Liver (tissue), 9 donors: Measurements from ENCODE around the gene GALNT10. TPM values are rescaled to one million over a fixed set of nuclear protein-coding genes. Genes with fewer than 3 reads are reported as not detected.

Experiments
- DNase-seq: peaks from one replicate; pipeline ENCODE4 v3.0.0-alpha.2; 2017; ENCODE audit warnings: low spot score
- H3K27ac ChIP-seq, 2 donors: one replicate each; pipeline ENCODE4 v1.7.0; 2013; ENCODE audit warnings: inconsistent platforms in 2 of 2, low read length in 2 of 2, control low read depth in 1 of 2, low read depth in 1 of 2, mild to moderate bottlenecking in 1 of 2
- H3K27me3 ChIP-seq, 4 donors: one replicate each; pipeline versions ENCODE4 v1.6.1 to v1.7.0; 2013; ENCODE audit warnings: low read length in 3 of 4, inconsistent platforms in 1 of 4, mild to moderate bottlenecking in 1 of 4, moderate library complexity in 1 of 4; ENCODE audit not compliant: control insufficient read depth in 4 of 4, insufficient read depth in 4 of 4
- H3K36me3 ChIP-seq, 4 donors: one replicate each; pipeline versions ENCODE4 v1.6.1 to v1.7.0; 2013; ENCODE audit warnings: low read length in 3 of 4, mild to moderate bottlenecking in 3 of 4, low read depth in 1 of 4, moderate library complexity in 1 of 4; ENCODE audit not compliant: control insufficient read depth in 4 of 4, insufficient read depth in 3 of 4
- H3K4me1 ChIP-seq, 4 donors: one replicate each; pipeline versions ENCODE4 v1.6.1 to v1.7.0; 2013; ENCODE audit warnings: low read length in 3 of 4, mild to moderate bottlenecking in 3 of 4, moderate library complexity in 1 of 4; ENCODE audit not compliant: control insufficient read depth in 4 of 4, insufficient read depth in 4 of 4
- H3K4me3 ChIP-seq, 3 donors: one replicate each; pipeline versions ENCODE4 v1.6.1 to v1.7.0; 2013; ENCODE audit warnings: low read length in 3 of 3, control low read depth in 1 of 3, low read depth in 1 of 3, mild to moderate bottlenecking in 1 of 3
- H3K9ac ChIP-seq, 2 donors: one replicate each; pipeline ENCODE4 v1.7.0; 2013; ENCODE audit warnings: low read length in 2 of 2, mild to moderate bottlenecking in 2 of 2, moderate library complexity in 2 of 2, control low read depth in 1 of 2, low read depth in 1 of 2
- H3K9me3 ChIP-seq, 4 donors: one replicate each; pipeline versions ENCODE4 v1.6.1 to v1.7.0; 2013; ENCODE audit warnings: low read length in 3 of 4; ENCODE audit not compliant: control insufficient read depth in 4 of 4
- ATF3 ChIP-seq: IDR thresholded peaks from 2 replicates; pipeline ENCODE4 v1.6.1; 2016; ENCODE audit warnings: antibody characterized with exemption
- CTCF ChIP-seq: fragments of 150-350 bp; IDR thresholded peaks from 2 replicates; pipeline ENCODE4 v1.5.1; 2017; ENCODE audit warnings: improper control_type of control experiment, low read depth, low read length; ENCODE audit not compliant: missing input control
- EGR1 ChIP-seq, 2 donors: IDR thresholded peaks; 2 replicates each; pipeline ENCODE4 v1.6.1; 2016 to 2018; ENCODE audit warnings: antibody characterized with exemption in 2 of 2, low read depth in 2 of 2
- FOXA1 ChIP-seq: IDR thresholded peaks from 2 replicates; pipeline ENCODE4 v1.6.1; 2016; ENCODE audit warnings: antibody characterized with exemption
- FOXA2 ChIP-seq: IDR thresholded peaks from 2 replicates; pipeline ENCODE4 v1.6.1; 2016; ENCODE audit warnings: antibody characterized with exemption
- GABPA ChIP-seq, 2 donors: IDR thresholded peaks in 1 of 2; conservative IDR thresholded peaks in 1 of 2; 2 replicates each; pipeline ENCODE4 v1.6.1; 2016; ENCODE audit warnings: antibody characterized with exemption in 2 of 2, mild to moderate bottlenecking in 1 of 2, moderate library complexity in 1 of 2
- HNF4G ChIP-seq: IDR thresholded peaks from 2 replicates; pipeline ENCODE4 v1.6.1; 2016; ENCODE audit warnings: antibody characterized with exemption
- JUND ChIP-seq, 2 donors: IDR thresholded peaks; 2 replicates each; pipeline ENCODE4 v1.6.1; 2016; ENCODE audit warnings: antibody characterized with exemption in 2 of 2
- MAX ChIP-seq: IDR thresholded peaks from 2 replicates; pipeline ENCODE4 v1.6.1; 2016; ENCODE audit warnings: antibody characterized with exemption
- NR2F2 ChIP-seq: IDR thresholded peaks from 2 replicates; pipeline ENCODE4 v1.6.1; 2016; ENCODE audit warnings: antibody characterized with exemption
- REST ChIP-seq: IDR thresholded peaks from 2 replicates; pipeline ENCODE4 v1.6.1; 2016; ENCODE audit warnings: antibody characterized with exemption, mild to moderate bottlenecking
- RXRA ChIP-seq, 2 donors: IDR thresholded peaks; 2 replicates each; pipeline ENCODE4 v1.6.1; 2017 to 2018; ENCODE audit warnings: antibody characterized with exemption in 2 of 2, mild to moderate bottlenecking in 1 of 2
- SP1 ChIP-seq: IDR thresholded peaks from 2 replicates; pipeline ENCODE4 v1.6.1; 2018; ENCODE audit warnings: antibody characterized with exemption, mild to moderate bottlenecking
- YY1 ChIP-seq: IDR thresholded peaks from 2 replicates; pipeline ENCODE4 v1.6.1; 2016; ENCODE audit warnings: antibody characterized with exemption, mild to moderate bottlenecking
- ZBTB33 ChIP-seq: IDR thresholded peaks from 2 replicates; pipeline ENCODE4 v1.6.1; 2016; ENCODE audit warnings: antibody characterized with exemption
- WGBS: extraction: QIAGEN DNeasy Blood & Tissue Kit; methylation state at CpG from one replicate; pipeline ENCODE4 v1.1.7; 2013; 5-methylcytosine and 5-hydroxymethylcytosine counted together
- polyA plus RNA-seq, 2 donors: library from polyadenylated mRNA; stranded (reverse) in 1 of 2; unstranded in 1 of 2; fragments of 200-250 nt in 1 of 2; fragments of >200 nt in 1 of 2; fragmentation: Nextera tagmentation in 1 of 2; extraction: Ambion mirVana in 1 of 2; gene quantifications; one replicate each; pipeline versions ENCODE4 v1.2.1 to v1.2.3, GENCODE V29; 2013 to 2015
- total RNA-seq, 2 donors: library from RNA; depleted of rRNA; stranded (reverse); fragments of >200 nt; gene quantifications; one replicate each; pipeline ENCODE4 v1.2.3, GENCODE V29; 2014
- donor health status: healthy.
- donor health status: healthy.
- donor health status: healthy.
- donor health status: healthy.
- donor health status: healthy.

The GALNT10 gene
- total and polyA plus RNA-seq, 4 donors: 1.1 to 17.8 (median 5.3) TPM

- 87% methylated on average over 5 of the region's 5 CpGs for WGBS
- TF ChIP-seq MAX: no peak
- TF ChIP-seq RXRA (IDR thresholded peaks at IDR 0.05): no peak
- TF ChIP-seq NR2F2: peak; percentile 46
- TF ChIP-seq FOXA2: no peak
- no peak for TF ChIP-seq REST
- no peak for TF ChIP-seq HNF4G
- TF ChIP-seq ATF3: no peak
- no peak for TF ChIP-seq CTCF
- no peak overlapping the region for H3K9ac ChIP-seq
Measured at GRCh38 chr5:154264549-154265196, 74.1 kb downstream of the GALNT10 start.

GRCh38 chr5:154265197-154265773, 74.8 kb downstream of the GALNT10 start:
- Histone ChIP-seq H3K4me3 (no peak overlapping the region), H3K9me3 (no peaks in the 10 kb centered on the region), H3K36me3 (no peaks in the 10 kb centered on the region), H3K27me3 (no peaks in the 10 kb centered on the region), H3K27ac (no peak overlapping the region), H3K4me1 (no peaks in the 10 kb centered on the region), H3K9ac (no peak overlapping the region)
- DNase-seq: no peak
- WGBS: 98% methylated on average over 2 of the region's 2 CpGs
- no peak for TF ChIP-seq JUND (IDR thresholded peaks at IDR 0.05)
- no peak for TF ChIP-seq HNF4G
- no peak for TF ChIP-seq FOXA1
- no peak for TF ChIP-seq YY1
- TF ChIP-seq NR2F2: no peak
- TF ChIP-seq FOXA2: no peak

More at GRCh38 chr5:154264549-154265196, 74.1 kb downstream of the GALNT10 start:
- Histone ChIP-seq H3K27me3 (no peaks in the 10 kb centered on the region), H3K36me3 (no peaks in the 10 kb centered on the region), H3K4me1 (no peaks in the 10 kb centered on the region), H3K27ac (no peak overlapping the region), H3K4me3 (no peak overlapping the region), H3K9me3 (no peaks in the 10 kb centered on the region)
- no peak for DNase-seq

GRCh38 chr5:154267516-154267915, 77.0 kb downstream of the GALNT10 start:
- no peak overlapping the region for H3K27ac ChIP-seq
- TF ChIP-seq GABPA (IDR thresholded peaks at IDR 0.05 in 1 of 2, conservative IDR thresholded peaks at IDR 0.05 in 1 of 2) (no peak), REST (no peak), ZBTB33 (no peak), JUND (IDR thresholded peaks at IDR 0.05) (no peak), HNF4G (no peak), SP1 (no peak), NR2F2 (no peak), EGR1 (IDR thresholded peaks at IDR 0.05; ENCODE audit: low read depth in 2 of 2) (no peak), FOXA2 (no peak)

More at GRCh38 chr5:154267516-154267915, 77.0 kb downstream of the GALNT10 start:
- H3K36me3 ChIP-seq: no peaks in the 10 kb centered on the region
- H3K4me1 ChIP-seq: no peaks in the 10 kb centered on the region
- no peak overlapping the region for H3K4me3 ChIP-seq
- DNase-seq: no peak
- H3K9ac ChIP-seq: no peak overlapping the region
- no peaks in the 10 kb centered on the region for H3K9me3 ChIP-seq
- no peaks in the 10 kb centered on the region for H3K27me3 ChIP-seq
